Stimulated activated memory B cell treated with anti-CD40 and anti-IgM and Interleukin-4, amounts not matched to agents 10 μg/mL and 1 μg/mL and 100 μg/mL, for 72 hours (primary cell): ENCODE data around the gene CA10.

Experiments used
- ATAC-seq: fragments of 150-1000 bp; cut with Tn5 transposase; 2 replicates; pipeline ENCODE4 v1.10.0; 2021
- H3K27ac Mint-ChIP-seq: one replicate; pipeline ENCODE4 v1.8.0; 2022; ENCODE audit warnings: mild to moderate bottlenecking, mixed read lengths
- H3K27me3 Mint-ChIP-seq: one replicate; pipeline ENCODE4 v1.8.0; 2022; ENCODE audit warnings: mixed read lengths
- H3K36me3 Mint-ChIP-seq: one replicate; pipeline ENCODE4 v1.8.0; 2022; ENCODE audit warnings: mixed read lengths
- H3K4me1 Mint-ChIP-seq: one replicate; pipeline ENCODE4 v1.8.0; 2022; ENCODE audit warnings: mixed read lengths
- H3K4me3 Mint-ChIP-seq: one replicate; pipeline ENCODE4 v1.8.0; 2022; ENCODE audit warnings: mild to moderate bottlenecking, moderate library complexity, mixed read lengths
- H3K9me3 Mint-ChIP-seq: one replicate; pipeline ENCODE4 v1.8.0; 2022; ENCODE audit warnings: mixed read lengths

Gene CA10

GRCh38 chr17:51852603-51853002 is 305.9 kb downstream of the CA10 start:
- H3K4me3 Mint-ChIP-seq: no peak overlapping the region
- no peaks in the 10 kb centered on the region for H3K9me3 Mint-ChIP-seq
- no peaks in the 10 kb centered on the region for H3K4me1 Mint-ChIP-seq
- H3K36me3 Mint-ChIP-seq: no peaks in the 10 kb centered on the region
- no peak overlapping the region for H3K27ac Mint-ChIP-seq
- H3K27me3 Mint-ChIP-seq: no peaks in the 10 kb centered on the region
- ATAC-seq: no peak

- no peaks in the 10 kb centered on the region for H3K36me3 Mint-ChIP-seq
- no peak overlapping the region for H3K4me3 Mint-ChIP-seq
- H3K27me3 Mint-ChIP-seq: no peaks in the 10 kb centered on the region
- no peak overlapping the region for H3K27ac Mint-ChIP-seq
- H3K9me3 Mint-ChIP-seq: no peaks in the 10 kb centered on the region
- ATAC-seq: no peak
- no peaks in the 10 kb centered on the region for H3K4me1 Mint-ChIP-seq
Measured at GRCh38 chr17:51850201-51850600, 308.3 kb downstream of the CA10 start.

- Mint-ChIP-seq H3K27me3 (no peaks in the 10 kb centered on the region), H3K36me3 (no peaks in the 10 kb centered on the region), H3K9me3 (no peaks in the 10 kb centered on the region), H3K27ac (no peak overlapping the region), H3K4me3 (no peak overlapping the region), H3K4me1 (no peaks in the 10 kb centered on the region)
- no peak for ATAC-seq
Measured at GRCh38 chr17:51848451-51848850, 310.1 kb downstream of the CA10 start.

GRCh38 chr17:51846566-51846965 is 311.9 kb downstream of the CA10 start:
- Mint-ChIP-seq H3K27ac (no peak overlapping the region), H3K9me3 (no peaks in the 10 kb centered on the region), H3K36me3 (no peaks in the 10 kb centered on the region), H3K4me3 (no peak overlapping the region), H3K4me1 (no peaks in the 10 kb centered on the region), H3K27me3 (no peaks in the 10 kb centered on the region)
- no peak for ATAC-seq

GRCh38 chr17:51845776-51846175 is 312.7 kb downstream of the CA10 start:
- Mint-ChIP-seq H3K36me3 (no peaks in the 10 kb centered on the region), H3K9me3 (no peaks in the 10 kb centered on the region), H3K4me3 (no peak overlapping the region), H3K27ac (no peak overlapping the region), H3K27me3 (no peaks in the 10 kb centered on the region), H3K4me1 (no peaks in the 10 kb centered on the region)
- no peak for ATAC-seq

GRCh38 chr17:51842763-51843162 is 315.8 kb downstream of the CA10 start:
- Mint-ChIP-seq H3K4me3 (no peak overlapping the region), H3K36me3 (no peaks in the 10 kb centered on the region), H3K27ac (no peak overlapping the region), H3K27me3 (no peaks in the 10 kb centered on the region), H3K4me1 (no peaks in the 10 kb centered on the region), H3K9me3 (no peaks in the 10 kb centered on the region)
- ATAC-seq: no peak

- no peak overlapping the region for H3K27ac Mint-ChIP-seq
- H3K27me3 Mint-ChIP-seq: no peaks in the 10 kb centered on the region
- no peak for ATAC-seq
- no peak overlapping the region for H3K4me3 Mint-ChIP-seq
- no peaks in the 10 kb centered on the region for H3K4me1 Mint-ChIP-seq
- no peaks in the 10 kb centered on the region for H3K9me3 Mint-ChIP-seq
- no peaks in the 10 kb centered on the region for H3K36me3 Mint-ChIP-seq
Measured at GRCh38 chr17:51841669-51842068, 316.8 kb downstream of the CA10 start.

- H3K27me3 Mint-ChIP-seq: no peaks in the 10 kb centered on the region
- H3K4me3 Mint-ChIP-seq: no peak overlapping the region
Measured at GRCh38 chr17:51840688-51841087, 317.8 kb downstream of the CA10 start.

GRCh38 chr17:51833620-51834019 is 324.9 kb downstream of the CA10 start:
- no peaks in the 10 kb centered on the region for H3K36me3 Mint-ChIP-seq
- no peak for ATAC-seq
- H3K27me3 Mint-ChIP-seq: no peaks in the 10 kb centered on the region
- H3K27ac Mint-ChIP-seq: no peak overlapping the region
- H3K4me1 Mint-ChIP-seq: no peaks in the 10 kb centered on the region
- H3K9me3 Mint-ChIP-seq: peaks cover 3% of the 10 kb centered on the region
- H3K4me3 Mint-ChIP-seq: no peak overlapping the region

More at GRCh38 chr17:51840688-51841087, 317.8 kb downstream of the CA10 start:
- Mint-ChIP-seq H3K27ac (no peak overlapping the region), H3K9me3 (peaks cover 2% of the 10 kb centered on the region), H3K4me1 (no peaks in the 10 kb centered on the region), H3K36me3 (no peaks in the 10 kb centered on the region)
- no peak for ATAC-seq

GRCh38 chr17:51833045-51833444 is 325.5 kb downstream of the CA10 start:
- Mint-ChIP-seq H3K9me3 (peaks cover 3% of the 10 kb centered on the region), H3K4me1 (no peaks in the 10 kb centered on the region), H3K27me3 (no peaks in the 10 kb centered on the region), H3K36me3 (no peaks in the 10 kb centered on the region), H3K27ac (no peak overlapping the region), H3K4me3 (no peak overlapping the region)
- no peak for ATAC-seq

GRCh38 chr17:51830886-51831285 is 327.6 kb downstream of the CA10 start:
- H3K27ac Mint-ChIP-seq: no peak overlapping the region
- no peak overlapping the region for H3K4me3 Mint-ChIP-seq
- H3K4me1 Mint-ChIP-seq: no peaks in the 10 kb centered on the region
- no peak for ATAC-seq
- H3K9me3 Mint-ChIP-seq: peaks cover 3% of the 10 kb centered on the region
- no peaks in the 10 kb centered on the region for H3K27me3 Mint-ChIP-seq
- H3K36me3 Mint-ChIP-seq: no peaks in the 10 kb centered on the region

- H3K4me1 Mint-ChIP-seq: no peaks in the 10 kb centered on the region
- no peaks in the 10 kb centered on the region for H3K9me3 Mint-ChIP-seq
- H3K27ac Mint-ChIP-seq: no peak overlapping the region
- no peaks in the 10 kb centered on the region for H3K36me3 Mint-ChIP-seq
- H3K4me3 Mint-ChIP-seq: no peak overlapping the region
- H3K27me3 Mint-ChIP-seq: no peaks in the 10 kb centered on the region
- ATAC-seq: no peak
Measured at GRCh38 chr17:51830451-51830850, 328.1 kb downstream of the CA10 start.

- no peak for ATAC-seq
- Mint-ChIP-seq H3K36me3 (no peaks in the 10 kb centered on the region), H3K27ac (no peak overlapping the region), H3K4me1 (no peaks in the 10 kb centered on the region), H3K27me3 (no peaks in the 10 kb centered on the region), H3K4me3 (no peak overlapping the region), H3K9me3 (no peaks in the 10 kb centered on the region)
Measured at GRCh38 chr17:51828901-51829300, 329.6 kb downstream of the CA10 start.

GRCh38 chr17:51827140-51827539 is 331.4 kb downstream of the CA10 start:
- no peaks in the 10 kb centered on the region for H3K36me3 Mint-ChIP-seq
- no peaks in the 10 kb centered on the region for H3K27me3 Mint-ChIP-seq
- no peak overlapping the region for H3K27ac Mint-ChIP-seq
- ATAC-seq: no peak
- no peaks in the 10 kb centered on the region for H3K4me1 Mint-ChIP-seq
- no peak overlapping the region for H3K4me3 Mint-ChIP-seq
- no peaks in the 10 kb centered on the region for H3K9me3 Mint-ChIP-seq

- no peaks in the 10 kb centered on the region for H3K4me1 Mint-ChIP-seq
- no peaks in the 10 kb centered on the region for H3K36me3 Mint-ChIP-seq
- H3K4me3 Mint-ChIP-seq: no peak overlapping the region
- no peak for ATAC-seq
- no peaks in the 10 kb centered on the region for H3K9me3 Mint-ChIP-seq
- H3K27me3 Mint-ChIP-seq: no peaks in the 10 kb centered on the region
- H3K27ac Mint-ChIP-seq: no peak overlapping the region
Measured at GRCh38 chr17:51820766-51821165, 337.7 kb downstream of the CA10 start.

- Mint-ChIP-seq H3K27me3 (no peaks in the 10 kb centered on the region), H3K4me3 (no peak overlapping the region), H3K4me1 (no peaks in the 10 kb centered on the region), H3K9me3 (no peaks in the 10 kb centered on the region), H3K27ac (no peak overlapping the region), H3K36me3 (no peaks in the 10 kb centered on the region)
- no peak for ATAC-seq
Measured at GRCh38 chr17:51820252-51820651, 338.3 kb downstream of the CA10 start.
